Aortic smooth muscle cell (primary cell): ENCODE results near the gene E2F8. TPM values are rescaled to one million over a fixed set of nuclear protein-coding genes. Genes with fewer than 3 reads are reported as not detected.

Source experiments
- total RNA-seq: library from RNA; depleted of rRNA; stranded (reverse); fragments of >200 nt; gene quantifications from 2 replicates; pipeline ENCODE4 v1.2.3, GENCODE V29; 2014

Gene E2F8
- 0.56 and 0.79 TPM in 2 replicates for total RNA-seq

DNA sequence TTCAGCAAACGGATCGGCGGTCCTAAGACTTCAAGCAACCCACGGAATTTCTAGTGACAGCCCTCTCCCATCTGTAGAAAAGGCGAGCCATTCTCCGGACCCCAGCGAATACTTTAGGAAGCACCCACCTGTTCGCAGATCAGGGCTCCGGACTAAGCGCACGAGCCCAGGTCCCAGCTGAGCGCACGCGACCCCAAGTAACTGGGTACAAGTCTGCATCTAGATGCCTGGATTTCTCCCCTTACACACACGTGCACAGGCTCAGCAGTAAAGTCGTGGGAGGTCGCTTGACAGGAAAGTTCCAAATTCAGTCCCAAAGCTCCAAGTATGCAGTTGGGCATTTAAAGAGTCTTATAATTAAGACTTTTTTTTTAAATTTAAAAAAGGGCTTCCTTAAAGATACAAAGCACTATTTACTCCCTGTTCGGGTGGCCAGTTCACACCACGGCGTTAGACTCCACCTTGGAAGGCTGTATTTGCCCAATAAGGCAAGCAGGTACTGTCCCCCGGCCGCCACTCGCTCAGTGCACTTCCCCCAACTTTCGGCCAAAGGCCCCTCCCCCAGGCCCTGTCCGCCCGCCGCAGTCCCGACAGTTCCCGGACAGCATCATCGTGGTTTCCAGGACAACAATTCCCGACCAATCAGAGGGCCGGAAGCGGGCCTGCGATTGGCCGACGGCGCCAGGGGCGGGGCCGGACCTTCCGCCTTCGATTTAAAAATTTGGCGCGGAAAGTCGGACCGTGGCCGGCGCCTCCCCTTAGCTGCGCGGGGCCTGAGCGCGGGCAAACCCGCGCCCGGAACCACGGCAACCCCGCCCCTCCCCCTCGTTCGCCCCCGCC lies at the start of gene E2F8:
E2F8 (minus strand) TSS at position 526 of the 840 bp plus-strand sequence. CDS start 824 bp downstream, outside the sequence.

DNA sequence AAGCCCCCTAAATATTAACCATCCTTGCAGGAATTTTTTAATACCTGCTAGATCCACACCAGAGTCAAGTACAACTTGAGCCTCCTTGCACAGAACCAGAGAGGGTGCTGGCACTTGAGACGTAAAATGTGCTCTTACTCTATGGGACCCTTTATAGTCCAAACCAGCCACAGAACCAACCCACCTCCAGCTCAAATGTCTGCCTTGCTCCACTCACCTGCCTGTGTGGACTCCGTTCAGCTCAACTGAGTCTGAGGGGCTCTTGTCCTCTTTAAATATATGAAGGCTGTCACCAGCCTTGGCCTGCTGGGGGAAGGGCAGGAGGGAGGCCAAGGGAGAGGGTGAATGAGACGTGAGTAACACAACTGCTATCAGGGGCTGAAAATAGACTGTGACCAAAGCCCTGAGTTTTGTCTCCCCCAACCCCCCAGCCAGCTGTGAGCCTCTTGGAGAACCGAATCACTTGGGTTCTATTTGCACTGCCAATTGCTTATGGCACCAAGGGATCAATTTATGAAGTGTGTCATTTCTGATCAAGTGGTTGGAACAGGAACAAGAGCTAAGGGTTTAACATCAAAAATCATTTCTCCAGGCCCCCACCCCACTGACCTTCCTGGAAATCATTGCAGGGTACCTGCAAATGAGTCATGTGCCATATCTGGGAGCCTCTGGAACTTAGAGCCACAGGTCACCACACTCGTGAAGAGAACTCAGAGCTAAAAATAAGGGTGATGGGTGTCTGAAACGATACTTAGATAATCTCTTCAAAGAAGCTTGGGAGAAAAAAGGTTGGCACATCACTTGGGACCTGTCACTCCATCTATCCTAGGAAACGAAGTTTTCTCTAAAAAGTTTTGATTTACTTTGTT lies 38.8 kb downstream of the E2F8 start, which contains the start of gene CSRP3:
CSRP3 (minus strand) TSS at position 247 of the 869 bp plus-strand sequence. CDS start 9,535 bp downstream, outside the sequence.

Other genes with a start within 250 kb of the E2F8 start
- gene MRGPRX2, start 180.2 kb downstream of the E2F8 start, total RNA-seq = not detected in 2 replicates
- gene ZDHHC13, start 123.8 kb downstream of the E2F8 start, total RNA-seq = 13.9 and 14.2 TPM in 2 replicates
- 0.19 TPM in 1 of 2 replicates, not detected in the other for gene CSRP3, start 39.0 kb downstream of the E2F8 start, total RNA-seq